ENCODE measurements around the gene AVEN.

DNA sequence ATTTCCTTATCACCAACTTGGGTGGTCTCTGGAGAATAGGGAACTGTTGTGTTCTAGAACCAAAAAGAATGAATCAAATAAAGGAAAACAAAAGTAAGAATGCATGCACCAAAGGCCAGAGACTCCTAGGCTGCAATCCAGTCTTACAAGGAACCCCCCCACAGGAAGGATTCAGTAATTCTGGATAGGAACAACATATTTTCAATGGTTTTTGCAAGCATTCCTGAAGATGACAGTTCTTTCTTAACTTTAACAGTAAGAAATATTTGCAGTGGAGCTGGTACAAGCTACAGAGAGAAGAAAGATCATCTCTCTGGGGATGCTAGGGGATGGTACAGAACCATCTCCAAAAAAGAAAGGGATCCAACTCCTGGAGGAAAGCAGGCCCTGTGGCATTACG lies 186.9 kb downstream of the AVEN start:
- no peak for TF ChIP-seq CTCF (IDR thresholded peaks at IDR 0.05)
- TF ChIP-seq POLR2A (IDR thresholded peaks at IDR 0.05), result no peak

All from thyroid gland (tissue), 4 donors.